AG10803 (cell line): Measurements from ENCODE around the gene ANKUB1.

ENCODE experiments used
- DNase-seq: peaks from one replicate; pipeline ENCODE4 v3.0.0; 2010; ENCODE audit warnings: low read depth
- H3K4me3 ChIP-seq: 2 replicates; pipeline ENCODE4 v1.5.1; 2011; ENCODE audit warnings: mild to moderate bottlenecking, low read length, control low read depth
- TF ChIP-seq, protein P1 (sequence below): conservative IDR thresholded peaks from 2 replicates; pipeline ENCODE4 v1.5.1; 2011; ENCODE audit warnings: mild to moderate bottlenecking, low read length, control low read depth, inconsistent platforms

ANKUB1 gene

DNA sequence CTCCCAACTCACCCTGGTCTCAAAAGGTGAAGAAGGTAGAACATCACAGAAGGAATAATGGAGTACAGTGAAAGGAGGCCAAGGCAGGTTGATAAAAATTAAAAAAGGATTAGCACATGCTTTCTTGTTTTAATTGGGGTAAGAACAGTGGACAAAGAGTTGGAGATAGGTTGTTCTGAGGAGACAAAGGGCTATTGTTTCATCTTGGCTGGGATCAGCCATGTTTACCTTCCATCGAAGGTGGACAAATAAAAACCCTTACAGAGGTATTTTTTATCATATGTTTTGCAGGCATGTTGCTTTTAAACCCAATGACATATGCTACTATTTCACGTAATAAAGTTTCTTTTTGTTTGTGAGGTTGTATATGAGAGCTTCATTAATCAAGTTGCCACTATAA is 53.0 kb downstream of the ANKUB1 start:
- no peak for DNase-seq
- no peak overlapping the region for H3K4me3 ChIP-seq
- TF ChIP-seq, protein P1, sequence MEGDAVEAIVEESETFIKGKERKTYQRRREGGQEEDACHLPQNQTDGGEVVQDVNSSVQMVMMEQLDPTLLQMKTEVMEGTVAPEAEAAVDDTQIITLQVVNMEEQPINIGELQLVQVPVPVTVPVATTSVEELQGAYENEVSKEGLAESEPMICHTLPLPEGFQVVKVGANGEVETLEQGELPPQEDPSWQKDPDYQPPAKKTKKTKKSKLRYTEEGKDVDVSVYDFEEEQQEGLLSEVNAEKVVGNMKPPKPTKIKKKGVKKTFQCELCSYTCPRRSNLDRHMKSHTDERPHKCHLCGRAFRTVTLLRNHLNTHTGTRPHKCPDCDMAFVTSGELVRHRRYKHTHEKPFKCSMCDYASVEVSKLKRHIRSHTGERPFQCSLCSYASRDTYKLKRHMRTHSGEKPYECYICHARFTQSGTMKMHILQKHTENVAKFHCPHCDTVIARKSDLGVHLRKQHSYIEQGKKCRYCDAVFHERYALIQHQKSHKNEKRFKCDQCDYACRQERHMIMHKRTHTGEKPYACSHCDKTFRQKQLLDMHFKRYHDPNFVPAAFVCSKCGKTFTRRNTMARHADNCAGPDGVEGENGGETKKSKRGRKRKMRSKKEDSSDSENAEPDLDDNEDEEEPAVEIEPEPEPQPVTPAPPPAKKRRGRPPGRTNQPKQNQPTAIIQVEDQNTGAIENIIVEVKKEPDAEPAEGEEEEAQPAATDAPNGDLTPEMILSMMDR, result no peak

GRCh38 chr3:149738876-149739275 is 53.5 kb downstream of the ANKUB1 start:
- H3K4me3 ChIP-seq, result no peak overlapping the region
- TF ChIP-seq, protein P1, result no peak
- DNase-seq, result no peak

DNA sequence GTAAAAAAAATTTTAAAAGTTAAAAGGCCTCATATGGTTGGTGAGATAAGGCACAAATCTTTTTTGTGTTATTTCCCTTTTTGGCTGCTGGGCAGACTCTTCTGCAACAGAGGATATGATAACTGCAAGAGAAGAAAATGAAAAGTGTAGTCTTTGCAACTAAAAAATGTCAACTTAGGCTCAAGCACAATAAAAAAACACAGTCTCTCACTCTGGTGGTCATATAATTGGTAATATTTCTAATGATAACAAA is 55.5 kb downstream of the ANKUB1 start:
- TF ChIP-seq, protein P1, result no peak
- no peak overlapping the region for H3K4me3 ChIP-seq
- DNase-seq, result no peak

DNA sequence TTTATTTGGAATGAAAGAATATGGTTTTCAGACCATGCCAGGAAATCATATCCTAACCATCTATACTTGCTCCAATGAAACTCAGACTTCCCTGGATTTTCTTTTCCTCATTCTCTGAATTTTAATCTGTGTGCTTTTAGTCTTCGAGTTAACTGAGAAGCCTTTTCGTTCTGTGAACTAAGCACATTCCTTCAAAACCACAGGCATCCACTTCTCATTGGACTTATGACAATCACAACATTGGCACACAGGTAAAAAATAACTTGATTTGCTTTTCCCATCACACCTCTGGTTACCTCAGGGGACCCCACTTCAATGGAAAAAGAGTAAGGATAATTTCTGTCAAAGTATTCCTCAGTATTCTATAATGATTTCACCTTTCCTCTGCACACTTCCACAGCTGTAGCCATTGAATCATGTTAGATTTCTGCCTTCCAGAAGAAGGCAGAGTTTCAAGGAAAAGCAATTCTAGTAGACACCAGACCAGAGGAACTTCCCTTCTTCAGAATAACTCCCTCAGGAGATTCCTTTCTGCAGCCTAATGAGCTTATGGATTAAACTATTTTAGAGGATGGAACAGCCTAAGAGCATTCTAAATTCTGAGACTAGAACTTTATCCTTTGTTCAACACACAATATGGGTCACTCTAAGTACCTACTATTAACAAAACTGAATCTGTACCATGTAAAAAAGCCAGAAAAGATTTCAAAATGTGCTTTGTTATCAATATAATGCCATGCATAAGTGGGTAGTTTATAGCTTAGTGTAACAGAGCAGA is 56.0 kb downstream of the ANKUB1 start:
- peak; percentile 67 for DNase-seq
- TF ChIP-seq, protein P1, result no peak
- no peak overlapping the region for H3K4me3 ChIP-seq

DNA sequence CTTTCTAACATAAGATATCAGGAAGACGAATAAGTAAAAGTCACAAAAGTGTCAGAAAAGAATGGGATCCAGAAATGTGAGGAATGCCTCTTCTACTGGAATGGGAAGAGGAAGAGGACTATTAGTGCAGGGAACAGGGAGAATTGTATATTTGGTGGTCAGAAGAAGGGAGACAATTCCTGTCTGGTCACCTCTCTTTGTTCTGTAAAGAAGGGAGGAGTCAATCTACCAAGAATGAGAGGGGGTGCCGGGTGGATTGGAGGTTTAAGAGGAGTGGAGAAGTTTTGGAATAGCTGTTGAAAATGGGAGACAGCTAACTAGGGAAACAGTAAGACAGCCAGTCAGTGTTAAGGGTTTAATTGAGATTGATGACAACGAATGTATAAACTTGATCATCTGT is 60.1 kb downstream of the ANKUB1 start:
- TF ChIP-seq, protein P1, result no peak

GRCh38 chr3:149727656-149728055 is 64.7 kb downstream of the ANKUB1 start:
- TF ChIP-seq, protein P1, result no peak
- no peak for DNase-seq
- no peak overlapping the region for H3K4me3 ChIP-seq

More for the DNA sequence above, 60.1 kb downstream of the ANKUB1 start:
- H3K4me3 ChIP-seq, result no peak overlapping the region
- no peak for DNase-seq

GRCh38 chr3:149726716-149727407 is 65.5 kb downstream of the ANKUB1 start:
- TF ChIP-seq, protein P1, result no peak
- peak; percentile 73 for DNase-seq
- H3K4me3 ChIP-seq, result no peak overlapping the region
